GM12878 (cell line): ENCODE data around the gene TCP11. TPM values are rescaled to one million over a fixed set of nuclear protein-coding genes. Genes with fewer than 3 reads are reported as not detected.
A peak's percentile ranks its signal among the peaks of the same experiment; 100 is the strongest.

Experiments used
- ATAC-seq: fragments of 200-7000 bp; cut with Tn5 transposase; 3 replicates; pipeline ENCODE4 v1.9.1; 2020; ENCODE audit warnings: mild to moderate bottlenecking, moderate library complexity
- BruUV-seq: library from RNA; stranded (reverse); fragments of 400-500 nt; replicated peaks from 2 replicates; lab custom pipeline; 2021; lab: Mats Ljungman, UMichigan
- CTCF ChIA-PET: fragments of 300-600 bp; sonication (Branson Sonifier 250); formaldehyde crosslinking; extraction: SDS; loops from one replicate; lab custom pipeline; 2021; ENCODE audit warnings: inconsistent platforms; lab: Yijun Ruan, JAX
- POLR2A ChIA-PET: fragments of 350-600 bp; formaldehyde crosslinking; extraction: SDS; loops from one replicate; lab custom pipeline; 2021; ENCODE audit warnings: inconsistent platforms; lab: Charles Lee
- RAD21 ChIA-PET: fragments of 300-600 bp; sonication (Branson Sonifier 250); formaldehyde crosslinking; loops from one replicate; lab custom pipeline; 2023; ENCODE audit warnings: antibody characterized with exemption; ENCODE audit not compliant: unreplicated experiment; lab: Charles Lee
- SMC1A ChIA-PET: fragments of 300-600 bp; sonication (Branson Sonifier 250); formaldehyde crosslinking; loops from one replicate; lab custom pipeline; 2023; ENCODE audit not compliant: unreplicated experiment, uncharacterized antibody; lab: Charles Lee
- DNase-seq: peaks from one replicate; pipeline ENCODE4 v3.0.0-alpha.2; 2011; ENCODE audit warnings: low read depth, low spot score
- FAIRE-seq: peaks from 3 replicates; lab custom pipeline; 2011; peaks lifted over from hg19 to GRCh38; lab: Jason Lieb, UNC
- H2AFZ ChIP-seq: 2 replicates; pipeline ENCODE4 v1.6.0; 2011; ENCODE audit warnings: low read depth, low read length, control low read depth; ENCODE audit not compliant: control insufficient read depth
- H3K27ac ChIP-seq: 2 replicates; pipeline ENCODE4 v1.5.1; 2011; ENCODE audit warnings: control low read depth; ENCODE audit not compliant: control insufficient read depth, insufficient read depth
- H3K27me3 ChIP-seq, 2 experiments: replicated peaks in 1 of 2; 2 replicates each; pipeline versions ENCODE4 v1.6.0 to v1.6.1; 2011; ENCODE audit warnings: low read length in 1 of 2; ENCODE audit not compliant: control insufficient read depth in 2 of 2, insufficient read depth in 2 of 2
- H3K36me3 ChIP-seq, 2 experiments: 2 replicates each; pipeline ENCODE4 v1.5.1; 2011; ENCODE audit warnings: low read length in 1 of 2; ENCODE audit not compliant: control insufficient read depth in 2 of 2, insufficient read depth in 2 of 2
- H3K4me1 ChIP-seq: 2 replicates; pipeline ENCODE4 v1.6.1; 2011; ENCODE audit warnings: mild to moderate bottlenecking, low read length, moderate library complexity, mixed read lengths; ENCODE audit not compliant: control insufficient read depth, insufficient read depth
- H3K4me2 ChIP-seq: 2 replicates; pipeline ENCODE4 v1.6.0; 2011; ENCODE audit warnings: control low read depth; ENCODE audit not compliant: control insufficient read depth, insufficient read depth
- H3K4me3 ChIP-seq: fragments of 200-600 bp; sonication (generic); 2 replicates; pipeline ENCODE4 v1.5.1; 2016
- H3K79me2 ChIP-seq: 2 replicates; pipeline ENCODE4 v1.6.0; 2011; ENCODE audit warnings: low read length; ENCODE audit not compliant: control insufficient read depth, insufficient read depth
- H3K9ac ChIP-seq: 2 replicates; pipeline ENCODE4 v1.8.0; 2011; ENCODE audit warnings: low read length, control low read depth, mixed read lengths; ENCODE audit not compliant: control insufficient read depth, insufficient read depth
- H3K9me3 ChIP-seq: replicated peaks from 3 replicates; pipeline ENCODE4 v1.5.1; 2011; ENCODE audit warnings: mild to moderate bottlenecking, low read length; ENCODE audit not compliant: control insufficient read depth, insufficient read depth
- H4K20me1 ChIP-seq: 2 replicates; pipeline ENCODE4 v1.6.0; 2011; ENCODE audit not compliant: control insufficient read depth, insufficient read depth
- BACH1 ChIP-seq: fragments of 450-650 bp; IDR thresholded peaks from 2 replicates; pipeline ENCODE4 v1.6.1; 2017; ENCODE audit warnings: mild to moderate bottlenecking, borderline replicate concordance
- CTCF ChIP-seq, 3 experiments: IDR thresholded peaks in 2 of 3; conservative IDR thresholded peaks in 1 of 3; 2 replicates each; pipeline ENCODE4 v1.5.1; 2011; ENCODE audit warnings: low read depth in 3 of 3, low read length in 3 of 3, mild to moderate bottlenecking in 3 of 3, control low read depth in 2 of 3, moderate library complexity in 2 of 3, inconsistent platforms in 1 of 3, mixed read lengths in 1 of 3; ENCODE audit not compliant: control insufficient read depth in 2 of 3, insufficient read depth in 1 of 3; ENCODE audit errors: extremely low read depth in 1 of 3
- ESRRA ChIP-seq: IDR thresholded peaks from 2 replicates; pipeline ENCODE4 v1.6.1; 2012; ENCODE audit warnings: mild to moderate bottlenecking, low read length, improper control_type of control experiment
- KLF5 ChIP-seq: fragments of 450-650 bp; IDR thresholded peaks from 2 replicates; pipeline ENCODE4 v1.6.1; 2014; ENCODE audit warnings: mild to moderate bottlenecking; ENCODE audit not compliant: partially characterized antibody
- NFYA ChIP-seq: IDR thresholded peaks from 2 replicates; pipeline ENCODE4 v1.6.1; 2011; ENCODE audit warnings: low read depth, mild to moderate bottlenecking, low read length, improper control_type of control experiment, borderline replicate concordance
- NKRF ChIP-seq: fragments of 450-650 bp; conservative IDR thresholded peaks from 2 replicates; pipeline ENCODE4 v1.6.1; 2017; ENCODE audit warnings: mild to moderate bottlenecking, moderate library complexity
- RAD51 ChIP-seq: fragments of 450-650 bp; IDR thresholded peaks from 2 replicates; pipeline ENCODE4 v1.6.1; 2016; ENCODE audit warnings: moderate library complexity, mild to moderate bottlenecking, inconsistent platforms
- RB1 ChIP-seq: fragments of 450-650 bp; formaldehyde crosslinking; IDR thresholded peaks from 2 replicates; pipeline ENCODE4 v1.6.1; 2017; ENCODE audit warnings: mild to moderate bottlenecking, borderline replicate concordance
- SMAD1 ChIP-seq: fragments of 450-650 bp; IDR thresholded peaks from 2 replicates; pipeline ENCODE4 v1.6.1; 2018; ENCODE audit warnings: mild to moderate bottlenecking, low read depth; ENCODE audit not compliant: partially characterized antibody
- WRNIP1 ChIP-seq: IDR thresholded peaks from 2 replicates; pipeline ENCODE4 v1.6.1; 2011; ENCODE audit warnings: low read depth, low read length, improper control_type of control experiment, borderline replicate concordance
- YY1 ChIP-seq: IDR thresholded peaks from 2 replicates; pipeline ENCODE4 v1.6.1; 2011; ENCODE audit warnings: low read depth, mild to moderate bottlenecking, low read length
- WGBS: methylation state at CpG from one replicate; pipeline ENCODE4 v1.1.6; 2016; ENCODE audit warnings: low lambda C conversion rate; ENCODE audit not compliant: insufficient replicate concordance, insufficient coverage; ENCODE audit errors: missing lambda C conversion rate; 5-methylcytosine and 5-hydroxymethylcytosine counted together
- in situ Hi-C: fragments of 300-500 bp; cut with MboI; formaldehyde crosslinking; loops from 9 replicates; pipeline ENCODE4 v1.14.3; 2018; ENCODE audit warnings: mixed read lengths
- intact Hi-C: fragments of 100-400 bp; cut with micrococcal nuclease; formaldehyde crosslinking; loops from one replicate; pipeline ENCODE4 v1.14.2; 2022; ENCODE audit not compliant: unreplicated experiment
- polyA plus RNA-seq, 11 experiments: library from polyadenylated mRNA; depleted of rRNA in 4 of 11; unstranded in 6 of 11; stranded (reverse) in 5 of 11; fragments of >200 nt; fragmentation: Nextera tagmentation in 4 of 11; fragmentation: Illumina TruSeq in 1 of 11; extraction: Ambion mirVana in 4 of 11; extraction: Trizol in 1 of 11; gene quantifications; 1 replicate in 1 of 11; 2 replicates in 10 of 11; pipeline versions ENCODE4 v1.2.1 to v1.2.3, GENCODE V29; 2011 to 2016; ENCODE audit warnings: inconsistent platforms in 2 of 11, missing spikeins in 2 of 11, low read depth in 1 of 11
- total RNA-seq, 4 experiments: library from RNA; depleted of rRNA in 3 of 4; stranded (reverse); fragments of >200 nt in 3 of 4; fragmentation: Illumina TruSeq in 1 of 4; extraction: Trizol in 1 of 4; gene quantifications; 2 replicates each; pipeline versions ENCODE4 v1.2.1 to v1.2.3, GENCODE V29; 2013 to 2021
- TF ChIP-seq, protein P1 (sequence below): fragments of 450-650 bp; IDR thresholded peaks from 2 replicates; pipeline ENCODE4 v1.6.1; 2016; ENCODE audit warnings: mild to moderate bottlenecking
- TF ChIP-seq, protein P2 (sequence below): fragments of 450-650 bp; IDR thresholded peaks from 2 replicates; pipeline ENCODE4 v1.6.1; 2018; ENCODE audit warnings: borderline replicate concordance, mild to moderate bottlenecking; ENCODE audit not compliant: partially characterized antibody
- TF ChIP-seq, protein P3 (sequence below): IDR thresholded peaks from 2 replicates; pipeline ENCODE4 v1.6.1; 2012; ENCODE audit warnings: low read length, inconsistent platforms

The TCP11 gene
- total and polyA plus RNA-seq, 10 of the 15 experiments (the other 5 are each of a cell fraction or from before 2014, with no cell fraction given), result not detected

DNA sequence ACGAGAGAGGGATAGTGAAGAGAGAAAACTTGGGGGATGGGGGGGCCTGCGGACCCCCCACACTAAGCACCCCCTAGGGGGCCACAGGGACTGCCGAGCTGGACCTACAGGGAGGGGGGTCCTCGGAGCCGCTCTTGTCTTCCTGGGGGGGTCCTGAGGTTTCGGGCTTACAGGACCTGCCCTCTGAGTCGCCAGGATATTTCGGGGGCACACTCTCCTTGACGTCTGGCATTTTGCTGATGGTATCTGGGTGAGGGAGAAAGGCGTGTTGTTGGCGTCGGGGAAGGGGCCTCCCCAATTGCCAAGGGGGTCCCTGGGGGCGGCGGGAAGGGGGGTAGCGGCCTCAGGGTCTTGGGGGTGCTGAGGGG, 516 bp downstream of the TCP11 start:
- in situ Hi-C loops, result no loop called here
- H3K4me2 ChIP-seq, result peak overlapping the region; percentile 55; the same call in 1 of the 2 replicates
- SMC1A ChIA-PET, result interaction anchor here (1.0 to 3.8 kb wide), 13 partner anchors 13 to 681 kb away, joined by 3 to 88 read pairs (median 4); no protein-coding TSS in a partner anchor
- TF ChIP-seq RB1 (no peak), KLF5 (no peak), YY1 (no peak), ESRRA (no peak), SMAD1 (no peak), WRNIP1 (no peak), CTCF (IDR thresholded peaks at IDR 0.05 in 2 of 3, conservative IDR thresholded peaks at IDR 0.05 in 1 of 3; ENCODE audit: control insufficient read depth in 2 of 3, extremely low read depth in 1 of 3, insufficient read depth in 1 of 3, low read depth in 3 of 3, low read length in 3 of 3) (no peak), NFYA (no peak), RAD51 (no peak), NKRF (no peak), BACH1 (no peak)
- TF ChIP-seq, protein P1, sequence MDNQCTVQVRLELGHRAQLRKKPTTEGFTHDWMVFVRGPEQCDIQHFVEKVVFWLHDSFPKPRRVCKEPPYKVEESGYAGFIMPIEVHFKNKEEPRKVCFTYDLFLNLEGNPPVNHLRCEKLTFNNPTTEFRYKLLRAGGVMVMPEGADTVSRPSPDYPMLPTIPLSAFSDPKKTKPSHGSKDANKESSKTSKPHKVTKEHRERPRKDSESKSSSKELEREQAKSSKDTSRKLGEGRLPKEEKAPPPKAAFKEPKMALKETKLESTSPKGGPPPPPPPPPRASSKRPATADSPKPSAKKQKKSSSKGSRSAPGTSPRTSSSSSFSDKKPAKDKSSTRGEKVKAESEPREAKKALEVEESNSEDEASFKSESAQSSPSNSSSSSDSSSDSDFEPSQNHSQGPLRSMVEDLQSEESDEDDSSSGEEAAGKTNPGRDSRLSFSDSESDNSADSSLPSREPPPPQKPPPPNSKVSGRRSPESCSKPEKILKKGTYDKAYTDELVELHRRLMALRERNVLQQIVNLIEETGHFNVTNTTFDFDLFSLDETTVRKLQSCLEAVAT, result no peak
- TF ChIP-seq, protein P2, sequence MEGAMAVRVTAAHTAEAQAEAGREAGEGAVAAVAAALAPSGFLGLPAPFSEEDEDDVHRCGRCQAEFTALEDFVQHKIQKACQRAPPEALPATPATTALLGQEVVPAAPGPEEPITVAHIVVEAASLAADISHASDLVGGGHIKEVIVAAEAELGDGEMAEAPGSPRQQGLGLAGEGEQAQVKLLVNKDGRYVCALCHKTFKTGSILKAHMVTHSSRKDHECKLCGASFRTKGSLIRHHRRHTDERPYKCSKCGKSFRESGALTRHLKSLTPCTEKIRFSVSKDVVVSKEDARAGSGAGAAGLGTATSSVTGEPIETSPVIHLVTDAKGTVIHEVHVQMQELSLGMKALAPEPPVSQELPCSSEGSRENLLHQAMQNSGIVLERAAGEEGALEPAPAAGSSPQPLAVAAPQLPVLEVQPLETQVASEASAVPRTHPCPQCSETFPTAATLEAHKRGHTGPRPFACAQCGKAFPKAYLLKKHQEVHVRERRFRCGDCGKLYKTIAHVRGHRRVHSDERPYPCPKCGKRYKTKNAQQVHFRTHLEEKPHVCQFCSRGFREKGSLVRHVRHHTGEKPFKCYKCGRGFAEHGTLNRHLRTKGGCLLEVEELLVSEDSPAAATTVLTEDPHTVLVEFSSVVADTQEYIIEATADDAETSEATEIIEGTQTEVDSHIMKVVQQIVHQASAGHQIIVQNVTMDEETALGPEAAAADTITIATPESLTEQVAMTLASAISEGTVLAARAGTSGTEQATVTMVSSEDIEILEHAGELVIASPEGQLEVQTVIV, result no peak
- TF ChIP-seq, protein P3, sequence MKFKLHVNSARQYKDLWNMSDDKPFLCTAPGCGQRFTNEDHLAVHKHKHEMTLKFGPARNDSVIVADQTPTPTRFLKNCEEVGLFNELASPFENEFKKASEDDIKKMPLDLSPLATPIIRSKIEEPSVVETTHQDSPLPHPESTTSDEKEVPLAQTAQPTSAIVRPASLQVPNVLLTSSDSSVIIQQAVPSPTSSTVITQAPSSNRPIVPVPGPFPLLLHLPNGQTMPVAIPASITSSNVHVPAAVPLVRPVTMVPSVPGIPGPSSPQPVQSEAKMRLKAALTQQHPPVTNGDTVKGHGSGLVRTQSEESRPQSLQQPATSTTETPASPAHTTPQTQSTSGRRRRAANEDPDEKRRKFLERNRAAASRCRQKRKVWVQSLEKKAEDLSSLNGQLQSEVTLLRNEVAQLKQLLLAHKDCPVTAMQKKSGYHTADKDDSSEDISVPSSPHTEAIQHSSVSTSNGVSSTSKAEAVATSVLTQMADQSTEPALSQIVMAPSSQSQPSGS, result no peak

More for the DNA sequence above, 516 bp downstream of the TCP11 start:
- no TSS peak for BruUV-seq
- peak overlapping the region; percentile 32; the same call in 1 of the 2 replicates for H3K4me3 ChIP-seq
- no peaks in the 10 kb centered on the region for H3K27me3 ChIP-seq
- CTCF ChIA-PET, result interaction anchor here (0.8 to 4.5 kb wide), 33 partner anchors 8 to 977 kb away, joined by 3 to 145 read pairs (median 6); partner anchors contain the start of genes BLTP3A and SMIM29
- peak overlapping the region; percentile 58 for H2AFZ ChIP-seq
- 25% methylated on average over 14 of the region's 15 CpGs for WGBS
- H3K27ac ChIP-seq, result no peak overlapping the region
- H3K79me2 ChIP-seq, result no peaks in the 10 kb centered on the region
- intact Hi-C loops, result loop anchor here (1.0 to 10.0 kb wide), 5 partner anchors 100 to 976 kb away; no protein-coding TSS in a partner anchor
- peak; percentile 37 for ATAC-seq
- H3K9ac ChIP-seq, result no peak overlapping the region
- no peaks in the 10 kb centered on the region for H3K9me3 ChIP-seq
- peaks cover 3% of the 10 kb centered on the region; the same call in 1 of the 2 replicates for H3K4me1 ChIP-seq
- H4K20me1 ChIP-seq, result no peaks in the 10 kb centered on the region
- no peak for FAIRE-seq
- no peak for DNase-seq
- RAD21 ChIA-PET, result interaction anchor here (0.9 to 2.5 kb wide), 17 partner anchors 15 to 944 kb away, joined by 3 to 18 read pairs (median 4); no protein-coding TSS in a partner anchor
- no peaks in the 10 kb centered on the region for H3K36me3 ChIP-seq
- POLR2A ChIA-PET, result interaction anchor here (0.5 to 0.9 kb wide), 2 partner anchors 148 to 174 kb away, joined by 3 read pairs; no protein-coding TSS in a partner anchor
